Measurements from ENCODE around the gene ALAS1.

- TF ChIP-seq POLR2A (IDR thresholded peaks at IDR 0.05; ENCODE audit: extremely low read depth, insufficient read length), result no peak
- TF ChIP-seq, protein P1, sequence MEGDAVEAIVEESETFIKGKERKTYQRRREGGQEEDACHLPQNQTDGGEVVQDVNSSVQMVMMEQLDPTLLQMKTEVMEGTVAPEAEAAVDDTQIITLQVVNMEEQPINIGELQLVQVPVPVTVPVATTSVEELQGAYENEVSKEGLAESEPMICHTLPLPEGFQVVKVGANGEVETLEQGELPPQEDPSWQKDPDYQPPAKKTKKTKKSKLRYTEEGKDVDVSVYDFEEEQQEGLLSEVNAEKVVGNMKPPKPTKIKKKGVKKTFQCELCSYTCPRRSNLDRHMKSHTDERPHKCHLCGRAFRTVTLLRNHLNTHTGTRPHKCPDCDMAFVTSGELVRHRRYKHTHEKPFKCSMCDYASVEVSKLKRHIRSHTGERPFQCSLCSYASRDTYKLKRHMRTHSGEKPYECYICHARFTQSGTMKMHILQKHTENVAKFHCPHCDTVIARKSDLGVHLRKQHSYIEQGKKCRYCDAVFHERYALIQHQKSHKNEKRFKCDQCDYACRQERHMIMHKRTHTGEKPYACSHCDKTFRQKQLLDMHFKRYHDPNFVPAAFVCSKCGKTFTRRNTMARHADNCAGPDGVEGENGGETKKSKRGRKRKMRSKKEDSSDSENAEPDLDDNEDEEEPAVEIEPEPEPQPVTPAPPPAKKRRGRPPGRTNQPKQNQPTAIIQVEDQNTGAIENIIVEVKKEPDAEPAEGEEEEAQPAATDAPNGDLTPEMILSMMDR (IDR thresholded peaks at IDR 0.05; ENCODE audit: low read depth, low read length), result no peak
- TF ChIP-seq, protein P2, sequence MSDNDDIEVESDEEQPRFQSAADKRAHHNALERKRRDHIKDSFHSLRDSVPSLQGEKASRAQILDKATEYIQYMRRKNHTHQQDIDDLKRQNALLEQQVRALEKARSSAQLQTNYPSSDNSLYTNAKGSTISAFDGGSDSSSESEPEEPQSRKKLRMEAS (IDR thresholded peaks at IDR 0.05; ENCODE audit: low read depth, low read length), result no peak
- no peak for TF ChIP-seq MYC (IDR thresholded peaks at IDR 0.05; ENCODE audit: low read depth, low read length)
Measured at GRCh38 chr3:52197499-52197841, 490 bp upstream of the ALAS1 start.
